MM.1S (cell line): Measurements from ENCODE around the gene OSGIN1.

Experiments
- DNase-seq: peaks from one replicate; pipeline ENCODE4 v3.0.0-alpha.2; 2015
- H2AFZ ChIP-seq: fragments of 300-600 bp; sonication (generic); 2 replicates; pipeline ENCODE4 v1.6.0; 2016; ENCODE audit warnings: antibody characterized with exemption, low read length
- H3F3A ChIP-seq: fragments of 300-600 bp; sonication (generic); 2 replicates; pipeline ENCODE4 v1.6.1; 2016; ENCODE audit warnings: mild to moderate bottlenecking, antibody characterized with exemption, low read length, moderate library complexity, mixed read lengths; ENCODE audit not compliant: insufficient read depth
- H3K27ac ChIP-seq: fragments of 300-600 bp; sonication (generic); 2 replicates; pipeline ENCODE4 v1.5.1; 2016; ENCODE audit warnings: mild to moderate bottlenecking, low read length
- H3K27me3 ChIP-seq: fragments of 300-600 bp; sonication (generic); replicated peaks from 2 replicates; pipeline ENCODE4 v1.6.0; 2016; ENCODE audit warnings: low read length; ENCODE audit not compliant: insufficient read depth
- H3K36me3 ChIP-seq: fragments of 300-600 bp; sonication (generic); replicated peaks from 2 replicates; pipeline ENCODE4 v1.6.1; 2016; ENCODE audit warnings: mild to moderate bottlenecking, low read length, mixed read lengths; ENCODE audit not compliant: insufficient read depth
- H3K4me1 ChIP-seq: fragments of 300-600 bp; sonication (generic); 2 replicates; pipeline ENCODE4 v1.6.1; 2016; ENCODE audit warnings: low read length, mixed read lengths
- H3K4me2 ChIP-seq: fragments of 300-600 bp; sonication (generic); 2 replicates; pipeline ENCODE4 v1.6.0; 2016; ENCODE audit warnings: low read depth, low read length
- H3K4me3 ChIP-seq: fragments of 300-600 bp; sonication (generic); 2 replicates; pipeline ENCODE4 v1.5.1; 2016; ENCODE audit warnings: low read length, mixed read lengths
- H3K79me2 ChIP-seq: fragments of 300-600 bp; sonication (generic); 2 replicates; pipeline ENCODE4 v1.6.1; 2016; ENCODE audit warnings: mixed run types, low read length, mixed read lengths
- H3K9ac ChIP-seq: fragments of 300-600 bp; sonication (generic); 2 replicates; pipeline ENCODE4 v1.6.1; 2016; ENCODE audit warnings: low read length, mixed read lengths
- H3K9me2 ChIP-seq: fragments of 300-600 bp; sonication (generic); replicated peaks from 2 replicates; pipeline ENCODE4 v1.6.1; 2016; ENCODE audit warnings: mild to moderate bottlenecking, low read length, mixed read lengths; ENCODE audit not compliant: insufficient read depth
- H3K9me3 ChIP-seq: fragments of 300-600 bp; sonication (generic); replicated peaks from 2 replicates; pipeline ENCODE4 v1.6.1; 2016; ENCODE audit warnings: mild to moderate bottlenecking, low read length, mixed read lengths; ENCODE audit not compliant: insufficient read depth
- H4K20me1 ChIP-seq: fragments of 300-600 bp; sonication (generic); 2 replicates; pipeline ENCODE4 v1.6.1; 2016; ENCODE audit warnings: mild to moderate bottlenecking, low read length, moderate library complexity, mixed read lengths; ENCODE audit not compliant: insufficient read depth
- CTCF ChIP-seq: fragments of 300-600 bp; sonication (generic); IDR thresholded peaks from 2 replicates; pipeline ENCODE4 v1.5.1; 2016; ENCODE audit warnings: antibody characterized with exemption, low read length, mixed read lengths
- EZH2 ChIP-seq: fragments of 300-600 bp; sonication (generic); optimal IDR thresholded peaks from 2 replicates; pipeline ENCODE3; 2017; ENCODE audit warnings: low read depth, mild to moderate bottlenecking, antibody characterized with exemption, low read length, mixed read lengths
- EZH2phosphoT487 ChIP-seq: fragments of 300-600 bp; sonication (generic); IDR thresholded peaks from 2 replicates; pipeline ENCODE4 v1.6.1; 2018; ENCODE audit warnings: antibody characterized with exemption, low read length

The OSGIN1 gene

GRCh38 chr16:83996481-83997252 is 43.6 kb downstream of the OSGIN1 start:
- no peaks in the 10 kb centered on the region for H3K9me2 ChIP-seq
- H2AFZ ChIP-seq: no peak overlapping the region
- H3K79me2 ChIP-seq: no peaks in the 10 kb centered on the region
- TF ChIP-seq EZH2phosphoT487 (no peak), EZH2 (no peak), CTCF (no peak)
- no peak overlapping the region for H3K9ac ChIP-seq
- no peak overlapping the region for H3K4me3 ChIP-seq
- no peak overlapping the region for H3K4me2 ChIP-seq
- H3K9me3 ChIP-seq: no peaks in the 10 kb centered on the region
- no peaks in the 10 kb centered on the region for H3K36me3 ChIP-seq
- H3K27ac ChIP-seq: no peak overlapping the region
- H3F3A ChIP-seq: no peaks in the 10 kb centered on the region
- no peak for DNase-seq
- H4K20me1 ChIP-seq: no peaks in the 10 kb centered on the region
- H3K27me3 ChIP-seq: peaks cover 17% of the 10 kb centered on the region
- no peaks in the 10 kb centered on the region for H3K4me1 ChIP-seq

- DNase-seq: no peak
- Histone ChIP-seq H3K36me3 (no peaks in the 10 kb centered on the region), H3K79me2 (no peaks in the 10 kb centered on the region), H3K9me2 (no peaks in the 10 kb centered on the region), H3K4me3 (no peak overlapping the region), H3K9ac (no peak overlapping the region), H3K27ac (no peak overlapping the region), H2AFZ (no peak overlapping the region), H3K27me3 (peaks cover 17% of the 10 kb centered on the region), H3K4me1 (no peaks in the 10 kb centered on the region), H3K4me2 (no peak overlapping the region), H3F3A (no peaks in the 10 kb centered on the region), H3K9me3 (no peaks in the 10 kb centered on the region), H4K20me1 (no peaks in the 10 kb centered on the region)
- TF ChIP-seq EZH2phosphoT487: no peak
- no peak for TF ChIP-seq EZH2
- no peak for TF ChIP-seq CTCF
Measured at GRCh38 chr16:83998091-83998490, 45.1 kb downstream of the OSGIN1 start.

GRCh38 chr16:84000989-84001642 is 48.1 kb downstream of the OSGIN1 start:
- Histone ChIP-seq H3F3A (no peaks in the 10 kb centered on the region), H3K4me3 (no peak overlapping the region), H3K9ac (no peak overlapping the region), H3K79me2 (no peaks in the 10 kb centered on the region), H3K4me1 (no peaks in the 10 kb centered on the region), H3K9me3 (no peaks in the 10 kb centered on the region), H4K20me1 (no peaks in the 10 kb centered on the region), H3K27ac (no peak overlapping the region), H3K9me2 (no peaks in the 10 kb centered on the region), H3K36me3 (no peaks in the 10 kb centered on the region), H3K27me3 (peaks cover 21% of the 10 kb centered on the region), H2AFZ (no peak overlapping the region), H3K4me2 (no peak overlapping the region)
- DNase-seq: no peak
- TF ChIP-seq EZH2: no peak
- no peak for TF ChIP-seq CTCF
- TF ChIP-seq EZH2phosphoT487: no peak
